ENCODE data around the gene PAX2. TPM values are rescaled to one million over a fixed set of nuclear protein-coding genes. Genes with fewer than 3 reads are reported as not detected.

The PAX2 gene
- total and polyA plus RNA-seq, 2 of the 13 experiments (the other 11 are each of a cell fraction or from before 2014, with no cell fraction given): not detected

DNA sequence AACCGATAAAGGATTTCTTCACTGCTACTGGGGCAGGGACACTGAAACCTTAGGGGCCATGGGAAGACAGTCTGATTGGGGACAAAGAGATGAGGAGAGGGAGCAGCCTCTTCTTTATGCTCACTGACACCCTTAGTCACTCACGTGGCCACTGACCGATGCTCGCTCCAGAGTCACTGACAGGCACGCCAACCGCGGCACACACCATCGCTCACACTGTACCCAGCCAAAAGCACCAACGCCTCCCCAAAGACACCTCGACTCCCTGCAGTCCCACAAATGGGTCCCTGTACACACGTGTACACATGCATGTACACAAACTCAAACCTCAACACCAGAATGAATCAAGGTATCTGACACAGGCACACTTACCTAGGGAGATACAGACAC is 132.1 kb downstream of the PAX2 start:
- Histone ChIP-seq H3K27me3 (ENCODE audit: control insufficient read depth in 1 of 2, insufficient read depth in 2 of 2, low read length in 2 of 2) (no peaks in the 10 kb centered on the region), H3K36me3 (replicated peaks in 1 of 2; ENCODE audit: control insufficient read depth in 1 of 2, insufficient read depth in 2 of 2, low read length in 2 of 2) (no peaks in the 10 kb centered on the region), H3K4me1 (ENCODE audit: insufficient read depth, low read length) (peaks cover 100% of the 10 kb centered on the region), H3K79me2 (ENCODE audit: insufficient read depth, low read length) (no peaks in the 10 kb centered on the region), H3K9ac (ENCODE audit: insufficient read depth, low read depth, low read length) (no peak overlapping the region), H3K9me3 (ENCODE audit: low read length) (no peaks in the 10 kb centered on the region), H3K4me2 (ENCODE audit: low read depth, low read length) (peak overlapping the region; percentile 67), H3K4me3 (replicated peaks in 1 of 3; ENCODE audit: insufficient read depth in 1 of 3, low read depth in 2 of 3, low read length in 3 of 3) (no peak overlapping the region), H4K20me1 (ENCODE audit: insufficient read depth, low read length) (no peaks in the 10 kb centered on the region), H3K27ac (ENCODE audit: extremely low read length, insufficient read depth, low read length) (no peak overlapping the region), H2AFZ (ENCODE audit: low read length) (no peak overlapping the region)
- ChIA-PET CTCF (ENCODE audit: low intra/inter-chr PET ratio, low total read pairs) (interaction anchor here (1.3 to 2.2 kb wide), 3 partner anchors 206 to 315 kb away, joined by 3 to 18 read pairs (median 16); no protein-coding TSS in a partner anchor), POLR2A (no interaction called here)
- no peak for FAIRE-seq
- no peak for ATAC-seq
- intact Hi-C loops (cut with micrococcal nuclease; ENCODE audit: unreplicated experiment) (loop anchor here (5.0 kb wide), 3 partner anchors 50 to 135 kb away; no protein-coding TSS in a partner anchor), in situ Hi-C loops (cut with HindIII; ENCODE audit: extremely low pct_ligation_motif_present, low pct_unique_long_range_greater_than_20kb) (loop anchor here (5.0 to 25.0 kb wide), 3 partner anchors 205 to 540 kb away; partner anchors contain the start of genes PKD2L1 and SCD)
- no TSS peak for BruUV-seq (replicated peaks)
- DNase-seq (ENCODE audit: low spot score): no peak
- TF ChIP-seq ZNF619 (CRISPR knock-in tag; IDR thresholded peaks at IDR 0.05) (0 out of 2 replicates have a peak, but pooled peaks have one; percentile 1), ZNF354B (CRISPR knock-in tag; IDR thresholded peaks at IDR 0.05) (no peak), BRD4 (CRISPR knock-in tag; IDR thresholded peaks at IDR 0.05) (0 out of 2 replicates have a peak, but pooled peaks have one; percentile 5), ZNF224 (CRISPR knock-in tag; IDR thresholded peaks at IDR 0.05) (no peak), ZBTB38 (CRISPR knock-in tag; IDR thresholded peaks at IDR 0.05) (peak; percentile 33; the same call in 1 of the 2 replicates), ZSCAN29 (CRISPR knock-in tag; conservative IDR thresholded peaks at IDR 0.05) (no peak), ZNF232 (CRISPR knock-in tag; IDR thresholded peaks at IDR 0.05; ENCODE audit: borderline replicate concordance) (no peak)
- 91% methylated on average over 11 of the region's 11 CpGs for WGBS (ENCODE audit: low lambda C conversion rate)

- no TSS peak for BruUV-seq (replicated peaks)
- Histone ChIP-seq H3K27me3 (ENCODE audit: control insufficient read depth in 1 of 2, insufficient read depth in 2 of 2, low read length in 2 of 2) (no peaks in the 10 kb centered on the region), H3K9ac (ENCODE audit: insufficient read depth, low read depth, low read length) (0 out of 2 replicates have a peak overlapping the region, but pooled peaks have one; percentile 8), H3K4me2 (ENCODE audit: low read depth, low read length) (peak overlapping the region; percentile 67), H3K36me3 (replicated peaks in 1 of 2; ENCODE audit: control insufficient read depth in 1 of 2, insufficient read depth in 2 of 2, low read length in 2 of 2) (no peaks in the 10 kb centered on the region), H3K9me3 (ENCODE audit: low read length) (no peaks in the 10 kb centered on the region), H4K20me1 (ENCODE audit: insufficient read depth, low read length) (no peaks in the 10 kb centered on the region), H2AFZ (ENCODE audit: low read length) (peak overlapping the region; percentile 55), H3K4me1 (ENCODE audit: insufficient read depth, low read length) (peaks cover 100% of the 10 kb centered on the region), H3K79me2 (ENCODE audit: insufficient read depth, low read length) (no peaks in the 10 kb centered on the region), H3K4me3 (replicated peaks in 1 of 3; ENCODE audit: insufficient read depth in 1 of 3, low read depth in 2 of 3, low read length in 3 of 3) (peak overlapping the region in 1 of 3 experiments; percentile 29; a peak in 2 of 6 replicates), H3K27ac (ENCODE audit: extremely low read length, insufficient read depth, low read length) (no peak overlapping the region)
- intact Hi-C loops (cut with micrococcal nuclease; ENCODE audit: unreplicated experiment): loop anchor here (1.0 to 5.0 kb wide), 7 partner anchors 51 to 360 kb away; partner anchors contain the start of gene SEC31B
- 7% methylated on average over 3 of the region's 5 CpGs for WGBS (ENCODE audit: low lambda C conversion rate)
- FAIRE-seq (peak; percentile 94), DNase-seq (ENCODE audit: low spot score) (peak; percentile 80), ATAC-seq (peak; percentile 78)
- POLR2A ChIA-PET: interaction anchor here (0.9 to 1.6 kb wide), 11 partner anchors 17 to 537 kb away, joined by 3 to 7 read pairs (median 4); partner anchors contain the start of genes HIF1AN and SLF2
- CTCF ChIA-PET (ENCODE audit: low intra/inter-chr PET ratio, low total read pairs): interaction anchor here (1.4 to 2.2 kb wide), 4 partner anchors 56 to 445 kb away, joined by 10 to 18 read pairs (median 14); no protein-coding TSS in a partner anchor
- in situ Hi-C loops (cut with HindIII; ENCODE audit: extremely low pct_ligation_motif_present, low pct_unique_long_range_greater_than_20kb): loop anchor here (5.0 to 25.0 kb wide), 3 partner anchors 206 to 541 kb away; partner anchors contain the start of genes PKD2L1 and SCD
- TF ChIP-seq, protein P1, sequence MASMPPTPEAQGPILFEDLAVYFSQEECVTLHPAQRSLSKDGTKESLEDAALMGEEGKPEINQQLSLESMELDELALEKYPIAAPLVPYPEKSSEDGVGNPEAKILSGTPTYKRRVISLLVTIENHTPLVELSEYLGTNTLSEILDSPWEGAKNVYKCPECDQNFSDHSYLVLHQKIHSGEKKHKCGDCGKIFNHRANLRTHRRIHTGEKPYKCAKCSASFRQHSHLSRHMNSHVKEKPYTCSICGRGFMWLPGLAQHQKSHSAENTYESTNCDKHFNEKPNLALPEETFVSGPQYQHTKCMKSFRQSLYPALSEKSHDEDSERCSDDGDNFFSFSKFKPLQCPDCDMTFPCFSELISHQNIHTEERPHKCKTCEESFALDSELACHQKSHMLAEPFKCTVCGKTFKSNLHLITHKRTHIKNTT (CRISPR knock-in tag; IDR thresholded peaks at IDR 0.05): no peak
- TF ChIP-seq PRMT3 (CRISPR knock-in tag; IDR thresholded peaks at IDR 0.05; ENCODE audit: borderline replicate concordance, low read depth) (no peak), ZNF383 (CRISPR knock-in tag; IDR thresholded peaks at IDR 0.05; ENCODE audit: borderline replicate concordance) (peak; percentile 25; the same call in 1 of the 2 replicates), MEIS2 (CRISPR knock-in tag; IDR thresholded peaks at IDR 0.05) (0 out of 2 replicates have a peak, but pooled peaks have one; percentile 17), ZNF576 (CRISPR knock-in tag; IDR thresholded peaks at IDR 0.05) (no peak), NAIF1 (CRISPR knock-in tag; IDR thresholded peaks at IDR 0.05; ENCODE audit: borderline replicate concordance) (no peak), IKZF1 (IDR thresholded peaks at IDR 0.05) (no peak), ZBTB14 (CRISPR knock-in tag; IDR thresholded peaks at IDR 0.05) (no peak)
Measured at GRCh38 chr10:100878291-100878910, 133.0 kb downstream of the PAX2 start.

Measured in HepG2 (cell line).